DMS153 (cell line): ENCODE results near the gene NPAP1.
"Not testable (repeated sequence)": the region's sequence is repeated elsewhere in the genome, so short reads cannot be mapped to it uniquely, and the experiment has no call there.

Experiments used
- DNase-seq: peaks from one replicate; lab custom pipeline; 2025; lab: John Stamatoyannopoulos, UW

The NPAP1 gene

GRCh38 chr15:24675332-24676144 is at the start of gene NPAP1:
NPAP1 (plus strand) TSS chr15:24675775; CDS start chr15:24675868, 93 bp downstream.
- no peak for DNase-seq

GRCh38 chr15:24627443-24627842 is 48.1 kb upstream of the NPAP1 start:
- DNase-seq: no peak

- no peak for DNase-seq
These were observed 42.5 kb upstream of the NPAP1 start for GRCh38 chr15:24633082-24633481.

- DNase-seq: not testable (repeated sequence)
These were observed 36.2 kb upstream of the NPAP1 start for GRCh38 chr15:24639412-24639811.

- DNase-seq: no peak
These were observed 29.9 kb upstream of the NPAP1 start for GRCh38 chr15:24645627-24646026.

GRCh38 chr15:24659622-24660021 is 16.0 kb upstream of the NPAP1 start:
- DNase-seq: no peak

- DNase-seq: no peak
These were observed 12.6 kb upstream of the NPAP1 start for GRCh38 chr15:24662991-24663390.

GRCh38 chr15:24676431-24676830 is 856 bp downstream of the NPAP1 start:
- DNase-seq: no peak

- no peak for DNase-seq
These were observed 2.9 kb downstream of the NPAP1 start for GRCh38 chr15:24678485-24678884.

GRCh38 chr15:24682002-24682401 is 6.4 kb downstream of the NPAP1 start:
- DNase-seq: no peak

- DNase-seq: not testable (repeated sequence)
These were observed 7.3 kb downstream of the NPAP1 start for GRCh38 chr15:24682905-24683304.

GRCh38 chr15:24683736-24684135 is 8.2 kb downstream of the NPAP1 start:
- no peak for DNase-seq

- DNase-seq: no peak
These were observed 8.7 kb downstream of the NPAP1 start for GRCh38 chr15:24684313-24684712.

- no peak for DNase-seq
These were observed 20.6 kb downstream of the NPAP1 start for GRCh38 chr15:24696201-24696600.

GRCh38 chr15:24696842-24697241 is 21.3 kb downstream of the NPAP1 start:
- DNase-seq: no peak

GRCh38 chr15:24718289-24719082 is 42.9 kb downstream of the NPAP1 start:
- no peak for DNase-seq

- no peak for DNase-seq
These were observed 54.2 kb downstream of the NPAP1 start for GRCh38 chr15:24729760-24730159.
